Adipose tissue (tissue), 3 donors: ENCODE measurements around the gene TNFRSF18. TPM values are rescaled to one million over a fixed set of nuclear protein-coding genes. Genes with fewer than 3 reads are reported as not detected.
A peak's percentile ranks its signal among the peaks of the same experiment; 100 is the strongest.

ENCODE experiments used
- H3K27ac ChIP-seq: one replicate; pipeline ENCODE4 v1.5.1; 2013; ENCODE audit warnings: low read depth, low read length
- WGBS, 3 donors: extraction: QIAGEN DNeasy Blood & Tissue Kit; methylation state at CpG; one replicate each; pipeline ENCODE4 v1.1.7; 2013; 5-methylcytosine and 5-hydroxymethylcytosine counted together
- polyA plus RNA-seq, 3 donors: library from polyadenylated mRNA; stranded (reverse); fragments of 200-250 nt; gene quantifications; one replicate each; pipeline ENCODE4 v1.2.3, GENCODE V29; 2013
- donor health status: healthy with polysubstance abuse.
- donor health status: Bipolar disorder and iron deficiency.
- donor health status: healthy.

Gene TNFRSF18
- polyA plus RNA-seq, 3 donors = 0.45 to 1.4 TPM; not detected in 1

GRCh38 chr1:1218524-1219200 is 12.3 kb upstream of the TNFRSF18 start:
- 92 to 94% (median 93%) methylated on average over 36 of the region's 36 CpGs for WGBS, 3 donors
- no peak overlapping the region for H3K27ac ChIP-seq

GRCh38 chr1:1217621-1218523 is 11.5 kb upstream of the TNFRSF18 start:
- 91 to 93% (median 92%) methylated on average over 52 of the region's 52 CpGs for WGBS, 3 donors
- H3K27ac ChIP-seq = no peak overlapping the region

GRCh38 chr1:1216770-1217620 is 10.6 kb upstream of the TNFRSF18 start:
- H3K27ac ChIP-seq = no peak overlapping the region
- WGBS, 3 donors = 85 to 91% (median 91%) methylated on average over 64 to 74 of the region's 74 CpGs

- H3K27ac ChIP-seq = peak overlapping the region; percentile 1
- WGBS, 3 donors = 80 to 89% (median 89%) methylated on average over 20 to 21 of the region's 21 CpGs
Measured at GRCh38 chr1:1215881-1216605, 9.7 kb upstream of the TNFRSF18 start.

- no peak overlapping the region for H3K27ac ChIP-seq
- WGBS, 3 donors = 42 to 61% (median 52%) methylated on average over 11 of the region's 11 CpGs
Measured at GRCh38 chr1:1215080-1215676, 8.8 kb upstream of the TNFRSF18 start.

- H3K27ac ChIP-seq = no peak within 1 kb of the TSS
- WGBS, 3 donors = 24 to 57% (median 31%) methylated on average over 53 to 56 of the region's 56 CpGs
Measured at GRCh38 chr1:1213345-1214265, 7.2 kb upstream of the TNFRSF18 start, which contains the start of gene TNFRSF4. TNFRSF4 (minus strand) TSS chr1:1214153; CDS start chr1:1214127, 26 bp downstream.

- 22 to 56% (median 31%) methylated on average over 24 of the region's 24 CpGs for whole genome bisulfite sequencing, 3 donors
- H3K27ac ChIP-seq = no peak overlapping the region
Measured at GRCh38 chr1:1212780-1213344, 6.5 kb upstream of the TNFRSF18 start.

GRCh38 chr1:1211541-1212441 is 5.4 kb upstream of the TNFRSF18 start:
- no peak overlapping the region for H3K27ac ChIP-seq
- 79 to 91% (median 80%) methylated on average over 21 to 28 of the region's 28 CpGs for WGBS, 3 donors

GRCh38 chr1:1210726-1211540 is 4.5 kb upstream of the TNFRSF18 start:
- WGBS, 3 donors = 94 to 95% (median 94%) methylated on average over 28 to 31 of the region's 31 CpGs
- no peak overlapping the region for H3K27ac ChIP-seq

GRCh38 chr1:1208713-1209433 is 2.5 kb upstream of the TNFRSF18 start:
- H3K27ac ChIP-seq = no peak overlapping the region

GRCh38 chr1:1207571-1207892 is 1.1 kb upstream of the TNFRSF18 start:
- H3K27ac ChIP-seq = no peak overlapping the region
- WGBS, 3 donors = 50 to 75% (median 57%) methylated on average over 9 to 11 of the region's 11 CpGs

More at GRCh38 chr1:1208713-1209433, 2.5 kb upstream of the TNFRSF18 start:
- 35 to 68% (median 38%) methylated on average over 31 to 38 of the region's 38 CpGs for WGBS, 3 donors

GRCh38 chr1:1206966-1207531 is 657 bp upstream of the TNFRSF18 start:
- 45 to 56% (median 52%) methylated on average over 14 to 19 of the region's 19 CpGs for WGBS, 3 donors
- H3K27ac ChIP-seq = no peak overlapping the region

- H3K27ac ChIP-seq = no peak overlapping the region
- 24 to 35% (median 29%) methylated on average over 28 to 31 of the region's 31 CpGs for WGBS, 3 donors
Measured at GRCh38 chr1:1205769-1206375, 520 bp downstream of the TNFRSF18 start.
